ENCODE results near the gene DES. TPM values are rescaled to one million over a fixed set of nuclear protein-coding genes. Genes with fewer than 3 reads are reported as not detected.

Gene DES
- total RNA-seq, 1 experiment from 2014 or later: 4.2 TPM

DNA sequence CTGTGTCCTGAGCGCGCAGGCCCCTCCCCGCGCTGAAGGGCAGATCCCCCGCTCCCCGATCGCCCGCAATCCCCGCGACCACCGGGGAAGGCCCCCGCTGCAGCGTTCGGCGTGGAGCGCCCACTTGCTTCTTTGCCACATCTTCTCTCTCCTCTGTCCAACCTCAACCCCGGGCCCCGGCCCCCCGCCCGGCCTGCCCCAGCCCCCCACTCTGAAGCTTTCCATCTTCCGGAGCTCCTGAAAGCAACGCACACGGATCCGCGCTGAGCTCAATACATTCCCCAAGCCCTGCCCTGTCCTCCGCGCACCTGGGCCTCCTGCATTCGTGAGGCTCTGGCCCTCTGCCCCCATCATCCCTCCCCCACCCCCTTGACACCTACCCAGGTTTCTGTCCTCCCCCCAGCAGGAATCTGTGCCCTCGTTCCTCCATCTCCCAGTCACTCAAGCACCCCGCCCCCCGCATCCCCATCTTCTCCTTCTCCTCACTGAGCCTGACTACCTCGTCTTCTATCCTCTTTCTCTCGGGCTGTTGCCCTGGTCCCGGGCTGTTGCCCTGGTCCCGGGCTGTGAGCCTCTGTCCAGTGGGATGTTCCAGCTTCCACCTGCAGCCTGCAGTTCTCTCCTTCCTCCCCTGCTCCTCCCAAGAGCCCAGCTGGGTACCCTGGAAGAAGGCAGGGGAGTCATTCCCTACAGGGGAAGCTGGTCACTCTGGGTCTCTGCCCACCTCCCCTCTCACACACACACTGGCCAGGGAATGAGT lies 24.3 kb downstream of the DES start (continued):
- TF ChIP-seq TCF7L2 (IDR thresholded peaks at IDR 0.05; ENCODE audit: borderline replicate concordance, extremely low read depth, insufficient read depth, insufficient read length): no peak
- no peak for TF ChIP-seq POLR2AphosphoS5 (IDR thresholded peaks at IDR 0.05; ENCODE audit: low read depth, low read length)
- TF ChIP-seq RAD21 (IDR thresholded peaks at IDR 0.05; ENCODE audit: low read depth): no peak
- TF ChIP-seq, protein P1, sequence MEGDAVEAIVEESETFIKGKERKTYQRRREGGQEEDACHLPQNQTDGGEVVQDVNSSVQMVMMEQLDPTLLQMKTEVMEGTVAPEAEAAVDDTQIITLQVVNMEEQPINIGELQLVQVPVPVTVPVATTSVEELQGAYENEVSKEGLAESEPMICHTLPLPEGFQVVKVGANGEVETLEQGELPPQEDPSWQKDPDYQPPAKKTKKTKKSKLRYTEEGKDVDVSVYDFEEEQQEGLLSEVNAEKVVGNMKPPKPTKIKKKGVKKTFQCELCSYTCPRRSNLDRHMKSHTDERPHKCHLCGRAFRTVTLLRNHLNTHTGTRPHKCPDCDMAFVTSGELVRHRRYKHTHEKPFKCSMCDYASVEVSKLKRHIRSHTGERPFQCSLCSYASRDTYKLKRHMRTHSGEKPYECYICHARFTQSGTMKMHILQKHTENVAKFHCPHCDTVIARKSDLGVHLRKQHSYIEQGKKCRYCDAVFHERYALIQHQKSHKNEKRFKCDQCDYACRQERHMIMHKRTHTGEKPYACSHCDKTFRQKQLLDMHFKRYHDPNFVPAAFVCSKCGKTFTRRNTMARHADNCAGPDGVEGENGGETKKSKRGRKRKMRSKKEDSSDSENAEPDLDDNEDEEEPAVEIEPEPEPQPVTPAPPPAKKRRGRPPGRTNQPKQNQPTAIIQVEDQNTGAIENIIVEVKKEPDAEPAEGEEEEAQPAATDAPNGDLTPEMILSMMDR (IDR thresholded peaks at IDR 0.05 in 2 of 3, conservative IDR thresholded peaks at IDR 0.05 in 1 of 3; ENCODE audit: borderline replicate concordance in 1 of 3, insufficient read depth in 1 of 3, low read depth in 2 of 3, low read length in 2 of 3): no peak
- TF ChIP-seq POLR2A (IDR thresholded peaks at IDR 0.05; ENCODE audit: borderline replicate concordance, extremely low read depth, insufficient read depth, insufficient read length): no peak
- no peak for TF ChIP-seq EZH2phosphoT487 (IDR thresholded peaks at IDR 0.05; ENCODE audit: borderline replicate concordance)
- no peak for TF ChIP-seq CEBPB (IDR thresholded peaks at IDR 0.05; ENCODE audit: low read depth)
- no peak for TF ChIP-seq SRF (IDR thresholded peaks at IDR 0.05; ENCODE audit: low read depth)

DNA sequence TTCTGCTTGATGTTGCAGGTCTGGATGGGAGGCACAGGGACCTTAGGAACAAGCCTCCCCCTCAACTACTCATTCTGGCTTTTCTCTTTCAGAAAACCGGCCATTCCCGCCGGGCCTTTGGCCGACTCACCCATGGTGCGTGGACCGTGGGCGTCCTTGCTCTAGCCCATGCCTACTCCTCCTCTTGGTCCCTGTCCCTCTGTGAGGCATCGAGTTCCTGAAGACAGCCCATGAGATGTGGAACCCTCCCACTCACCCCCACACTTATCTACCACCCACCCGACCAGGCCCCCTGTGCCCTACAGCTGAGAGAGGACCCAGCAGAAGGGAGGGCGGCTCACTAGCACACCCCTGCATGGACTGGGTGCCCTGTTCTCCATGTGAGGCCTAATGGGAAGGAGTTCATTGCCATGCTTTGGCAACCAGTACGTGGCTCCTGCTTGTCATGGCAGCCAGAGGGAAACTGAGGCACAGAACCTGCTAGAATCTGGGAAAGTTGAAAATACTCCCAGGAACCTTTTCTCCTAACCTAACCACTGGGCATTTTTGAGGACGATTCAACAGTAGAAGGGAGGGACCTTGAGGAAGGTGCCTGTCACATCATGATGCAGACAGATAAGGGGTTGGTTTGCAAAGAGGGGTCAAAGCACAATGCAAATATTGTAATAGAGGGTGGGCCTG lies 25.0 kb downstream of the DES start:
- DNase-seq (ENCODE audit: low read depth, low spot score): no peak
- Histone ChIP-seq H3K9me3 (ENCODE audit: control insufficient read depth in 1 of 2, insufficient read depth in 1 of 2, low read depth in 1 of 2, low read length in 2 of 2) (no peaks in the 10 kb centered on the region), H3K9me2 (ENCODE audit: insufficient read depth) (no peaks in the 10 kb centered on the region), H4K20me1 (ENCODE audit: insufficient read depth) (no peaks in the 10 kb centered on the region), H3K36me3 (ENCODE audit: control insufficient read depth in 1 of 2, insufficient read depth in 2 of 2, low read length in 2 of 2) (peaks cover 0 to 3% of the 10 kb centered on the region in 2 experiments; a peak in 1 of 4 replicates), H3K9ac (ENCODE audit: low read length) (no peak overlapping the region), H3K79me2 (ENCODE audit: insufficient read depth, low read length) (no peaks in the 10 kb centered on the region), H3K27me3 (ENCODE audit: insufficient read depth, low read length) (no peaks in the 10 kb centered on the region), H2AFZ (ENCODE audit: low read depth, low read length, poor library complexity, severe bottlenecking) (no peak overlapping the region), H3K4me1 (ENCODE audit: control insufficient read depth in 1 of 2, insufficient read depth in 2 of 2, low read length in 2 of 2) (peaks cover 12 to 32% of the 10 kb centered on the region in 2 experiments), H3K27ac (ENCODE audit: low read depth, low read length) (no peak overlapping the region), H3K4me3 (replicated peaks in 1 of 2; ENCODE audit: low read depth in 1 of 2, low read length in 2 of 2) (peak overlapping the region; percentile 55 to 67), H3K4me2 (ENCODE audit: low read length) (peak overlapping the region; percentile 100)
- TSS peak; percentile 61 for BruUV-seq (replicated peaks)
- ChIA-PET RAD21 (ENCODE audit: low non-redundant PET in 1 of 2, low total read pairs in 2 of 2, uncharacterized antibody in 2 of 2, unreplicated experiment in 2 of 2) (no interaction called here), CTCF (interaction anchor here (0.6 to 1.9 kb wide), 2 partner anchors 9 to 13 kb away, joined by 3 to 9 read pairs; no protein-coding TSS in a partner anchor), POLR2A (no interaction called here)
- ATAC-seq: no peak
- intact Hi-C loops (cut with micrococcal nuclease): no loop called here
- TF ChIP-seq FOSL1 (IDR thresholded peaks at IDR 0.05; ENCODE audit: low read depth) (no peak), ZNF274 (IDR thresholded peaks at IDR 0.05; ENCODE audit: low read depth, low read length) (no peak), SRF (IDR thresholded peaks at IDR 0.05; ENCODE audit: low read depth) (no peak), RAD21 (IDR thresholded peaks at IDR 0.05; ENCODE audit: low read depth) (no peak), CBX3 (IDR thresholded peaks at IDR 0.05; ENCODE audit: low read depth) (no peak), TCF7L2 (IDR thresholded peaks at IDR 0.05; ENCODE audit: borderline replicate concordance, extremely low read depth, insufficient read depth, insufficient read length) (no peak), SP1 (IDR thresholded peaks at IDR 0.05; ENCODE audit: low read depth) (no peak), POLR2A (IDR thresholded peaks at IDR 0.05; ENCODE audit: borderline replicate concordance, extremely low read depth, insufficient read depth, insufficient read length) (no peak), JUND (IDR thresholded peaks at IDR 0.05) (no peak), ZFX (IDR thresholded peaks at IDR 0.05) (no peak)
- TF ChIP-seq, protein P2, sequence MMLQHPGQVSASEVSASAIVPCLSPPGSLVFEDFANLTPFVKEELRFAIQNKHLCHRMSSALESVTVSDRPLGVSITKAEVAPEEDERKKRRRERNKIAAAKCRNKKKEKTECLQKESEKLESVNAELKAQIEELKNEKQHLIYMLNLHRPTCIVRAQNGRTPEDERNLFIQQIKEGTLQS (IDR thresholded peaks at IDR 0.05): no peak
- TF ChIP-seq, protein P1 (IDR thresholded peaks at IDR 0.05 in 2 of 3, conservative IDR thresholded peaks at IDR 0.05 in 1 of 3; ENCODE audit: borderline replicate concordance in 1 of 3, insufficient read depth in 1 of 3, low read depth in 2 of 3, low read length in 2 of 3): no peak
- TF ChIP-seq, protein P3, sequence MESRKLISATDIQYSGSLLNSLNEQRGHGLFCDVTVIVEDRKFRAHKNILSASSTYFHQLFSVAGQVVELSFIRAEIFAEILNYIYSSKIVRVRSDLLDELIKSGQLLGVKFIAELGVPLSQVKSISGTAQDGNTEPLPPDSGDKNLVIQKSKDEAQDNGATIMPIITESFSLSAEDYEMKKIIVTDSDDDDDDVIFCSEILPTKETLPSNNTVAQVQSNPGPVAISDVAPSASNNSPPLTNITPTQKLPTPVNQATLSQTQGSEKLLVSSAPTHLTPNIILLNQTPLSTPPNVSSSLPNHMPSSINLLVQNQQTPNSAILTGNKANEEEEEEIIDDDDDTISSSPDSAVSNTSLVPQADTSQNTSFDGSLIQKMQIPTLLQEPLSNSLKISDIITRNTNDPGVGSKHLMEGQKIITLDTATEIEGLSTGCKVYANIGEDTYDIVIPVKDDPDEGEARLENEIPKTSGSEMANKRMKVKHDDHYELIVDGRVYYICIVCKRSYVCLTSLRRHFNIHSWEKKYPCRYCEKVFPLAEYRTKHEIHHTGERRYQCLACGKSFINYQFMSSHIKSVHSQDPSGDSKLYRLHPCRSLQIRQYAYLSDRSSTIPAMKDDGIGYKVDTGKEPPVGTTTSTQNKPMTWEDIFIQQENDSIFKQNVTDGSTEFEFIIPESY (IDR thresholded peaks at IDR 0.05; ENCODE audit: extremely low read depth, insufficient replicate concordance, low read length): no peak

Data from HCT116 (cell line).